Airway epithelial cell (primary cell): ENCODE measurements around the gene VSIG8. TPM values are rescaled to one million over a fixed set of nuclear protein-coding genes. Genes with fewer than 3 reads are reported as not detected.

ENCODE experiments used
- total RNA-seq: library from RNA; depleted of rRNA; stranded (reverse); fragments of >200 nt; gene quantifications from 2 replicates; pipeline ENCODE4 v1.2.3, GENCODE V29; 2015

The VSIG8 gene, protein sequence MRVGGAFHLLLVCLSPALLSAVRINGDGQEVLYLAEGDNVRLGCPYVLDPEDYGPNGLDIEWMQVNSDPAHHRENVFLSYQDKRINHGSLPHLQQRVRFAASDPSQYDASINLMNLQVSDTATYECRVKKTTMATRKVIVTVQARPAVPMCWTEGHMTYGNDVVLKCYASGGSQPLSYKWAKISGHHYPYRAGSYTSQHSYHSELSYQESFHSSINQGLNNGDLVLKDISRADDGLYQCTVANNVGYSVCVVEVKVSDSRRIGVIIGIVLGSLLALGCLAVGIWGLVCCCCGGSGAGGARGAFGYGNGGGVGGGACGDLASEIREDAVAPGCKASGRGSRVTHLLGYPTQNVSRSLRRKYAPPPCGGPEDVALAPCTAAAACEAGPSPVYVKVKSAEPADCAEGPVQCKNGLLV
- 0.05 and 0.21 TPM in 2 replicates for total RNA-seq

DNA sequence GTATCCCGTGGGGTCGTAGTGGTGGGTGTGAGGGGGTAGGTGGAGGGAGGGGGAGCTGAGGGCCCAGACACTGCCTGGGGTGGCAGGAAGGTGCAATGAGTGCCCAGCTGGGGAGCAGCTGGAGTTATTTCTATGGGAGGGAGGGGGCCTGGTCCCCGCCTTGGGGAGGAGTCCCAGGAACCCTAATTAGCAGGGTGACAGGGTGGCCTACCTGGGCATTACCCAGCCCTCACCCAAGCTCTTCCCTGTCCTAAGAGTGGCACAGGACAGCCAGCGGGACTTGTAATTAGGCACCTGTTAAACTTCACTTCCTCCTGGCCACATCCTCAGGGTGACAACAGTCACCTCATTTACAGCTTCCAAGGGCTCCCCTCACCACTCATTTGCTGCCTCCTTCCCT, at the start of gene VSIG8:
TSS of gene VSIG8 (minus strand) at position 101 of the 400 bp plus-strand sequence. CDS start 136 bp downstream, outside the sequence.

DNA sequence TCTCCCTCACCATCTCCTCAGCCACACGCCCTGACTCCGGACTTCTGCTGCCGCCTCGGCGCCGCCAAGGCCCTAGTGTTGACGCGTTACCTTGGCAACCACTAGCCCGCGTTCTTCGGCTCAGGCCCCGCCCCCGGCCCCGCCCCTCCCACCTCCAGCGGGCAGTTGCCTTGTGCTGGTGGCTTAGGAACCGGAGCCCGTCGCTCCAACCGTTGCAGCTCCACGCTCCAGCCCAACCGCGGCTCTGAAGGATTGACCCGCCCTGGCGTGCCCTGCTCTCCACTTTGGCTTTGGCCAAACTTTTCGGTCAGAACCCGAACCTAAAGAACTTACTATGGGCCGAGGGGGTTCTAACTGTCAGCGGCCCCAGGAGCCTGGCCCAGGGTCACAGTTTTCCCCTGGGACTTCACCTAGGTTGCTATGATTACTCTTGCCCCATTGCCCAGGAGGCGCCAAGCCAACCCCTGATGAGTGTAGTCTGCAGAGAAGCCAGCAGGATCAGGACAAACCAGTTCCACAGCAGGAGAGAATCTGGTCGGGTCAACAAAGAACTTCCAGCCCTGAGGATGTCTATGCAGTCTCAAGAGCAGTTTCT, 37.7 kb upstream of the VSIG8 start, which contains the start of gene CFAP45:
TSS of gene CFAP45 (minus strand) at position 80 of the 595 bp plus-strand sequence. CDS start at position 13, 67 bp downstream.

DNA sequence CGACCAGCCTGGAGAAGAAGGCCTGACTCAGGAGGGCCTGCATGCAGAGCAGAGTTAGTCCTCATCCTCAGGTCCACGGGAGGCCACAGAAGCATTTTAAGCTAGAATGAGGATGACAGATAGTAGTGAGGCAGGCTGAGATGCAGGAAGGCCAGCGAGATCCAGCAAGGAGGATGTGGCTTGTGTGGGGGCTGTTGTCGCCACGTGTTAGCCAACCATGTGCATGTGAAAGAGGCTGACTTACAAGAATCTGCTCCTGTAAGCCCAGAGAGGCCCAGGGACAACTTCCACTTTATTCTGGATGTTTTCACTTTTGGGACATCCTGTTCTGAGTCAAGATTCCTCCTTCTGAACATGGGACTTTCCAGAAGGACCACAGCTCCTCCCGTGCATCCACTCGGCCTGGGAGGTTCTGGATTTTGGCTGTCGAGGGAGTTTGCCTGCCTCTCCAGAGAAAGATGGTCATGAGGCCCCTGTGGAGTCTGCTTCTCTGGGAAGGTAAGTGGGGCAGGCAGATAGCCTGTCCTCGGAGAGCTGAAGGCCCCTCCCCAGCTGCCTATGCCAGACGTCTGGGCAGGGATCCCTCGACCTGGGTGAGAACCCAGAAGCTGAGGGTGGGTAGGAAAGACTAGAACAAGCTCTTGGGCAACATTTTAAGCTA, 35.9 kb downstream of the VSIG8 start, which contains the start of gene SLAMF8:
TSS of gene SLAMF8 (plus strand) at position 433 of the 661 bp plus-strand sequence. CDS start at position 459, 26 bp downstream.

Other genes with a start within 250 kb of the VSIG8 start
- gene CRP, start 148.1 kb downstream of the VSIG8 start, total RNA-seq: not detected in 2 replicates
- gene DUSP23, start 81.7 kb downstream of the VSIG8 start, total RNA-seq: 42.0 and 75.6 TPM in 2 replicates
- not detected in 2 replicates for gene FCRL6, start 60.3 kb downstream of the VSIG8 start, total RNA-seq
- not detected in 2 replicates for gene SLAMF8, start 35.8 kb downstream of the VSIG8 start, total RNA-seq
- gene CFAP45, start 37.5 kb upstream of the VSIG8 start, total RNA-seq: 0.09 and 0.49 TPM in 2 replicates
- gene TAGLN2, start 62.9 kb upstream of the VSIG8 start, total RNA-seq: 816 and 871 TPM in 2 replicates
- gene IGSF9, start 83.0 kb upstream of the VSIG8 start, total RNA-seq: 42.0 and 44.1 TPM in 2 replicates
- gene SLAMF9, start 91.6 kb upstream of the VSIG8 start, total RNA-seq: 32.0 and 35.2 TPM in 2 replicates
- gene PIGM, start 169.3 kb upstream of the VSIG8 start, total RNA-seq: 2.2 and 2.3 TPM in 2 replicates
- gene KCNJ10, start 207.5 kb upstream of the VSIG8 start, total RNA-seq: not detected in 2 replicates
- not detected in 2 replicates for gene KCNJ9, start 218.9 kb upstream of the VSIG8 start, total RNA-seq
- gene IGSF8, start 236.0 kb upstream of the VSIG8 start, total RNA-seq: 23.9 and 28.6 TPM in 2 replicates